Left renal pelvis (tissue), 4 donors: ENCODE results near the gene PSMB7. TPM values are rescaled to one million over a fixed set of nuclear protein-coding genes. Genes with fewer than 3 reads are reported as not detected.

Experiments
- DNase-seq, 4 donors: peaks; one replicate each; pipeline ENCODE4 v3.0.0-alpha.2; 2013; ENCODE audit warnings: low read depth in 4 of 4, low spot score in 3 of 4
- polyA plus RNA-seq, 4 donors: library from polyadenylated mRNA; unstranded; fragments of 120-200 nt; gene quantifications; one replicate each; pipeline ENCODE4 v1.2.1, GENCODE V29; 2013; ENCODE audit not compliant: insufficient read length in 4 of 4

PSMB7 gene
- polyA plus RNA-seq, 4 donors: 185 to 224 (median 209) TPM

DNA sequence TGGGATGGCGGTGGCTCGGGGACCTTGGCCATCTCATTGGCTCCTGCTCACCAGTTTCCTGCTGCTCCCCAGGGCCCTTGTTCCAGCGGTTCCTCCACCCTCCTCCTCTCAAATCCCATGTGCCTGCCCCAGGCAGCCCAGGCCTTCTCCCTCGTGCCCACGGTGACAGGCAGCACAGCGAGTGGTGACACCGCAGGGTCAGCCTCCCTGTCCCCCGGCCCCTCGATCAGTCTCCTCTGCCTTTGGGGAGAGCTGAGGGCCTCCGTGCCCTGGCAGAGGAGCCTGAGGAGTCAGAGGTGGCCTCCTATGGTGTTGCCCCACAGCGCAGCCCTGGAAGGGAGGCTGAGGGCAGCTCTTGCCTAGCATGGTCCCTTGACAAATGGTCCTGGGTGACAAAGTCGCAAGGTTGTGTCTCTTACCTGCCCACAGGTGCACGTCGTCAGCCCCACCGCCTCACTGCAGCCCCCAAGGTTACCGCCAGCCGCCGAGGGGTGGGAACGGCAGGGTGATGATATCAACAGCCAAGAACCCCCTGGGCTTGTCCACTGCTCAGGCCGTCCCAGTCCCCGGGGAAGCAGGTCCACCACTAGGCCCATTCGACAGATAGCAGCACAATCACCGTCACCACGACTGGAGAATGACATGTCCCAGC, 107.7 kb downstream of the PSMB7 start:
- no peak for DNase-seq

DNA sequence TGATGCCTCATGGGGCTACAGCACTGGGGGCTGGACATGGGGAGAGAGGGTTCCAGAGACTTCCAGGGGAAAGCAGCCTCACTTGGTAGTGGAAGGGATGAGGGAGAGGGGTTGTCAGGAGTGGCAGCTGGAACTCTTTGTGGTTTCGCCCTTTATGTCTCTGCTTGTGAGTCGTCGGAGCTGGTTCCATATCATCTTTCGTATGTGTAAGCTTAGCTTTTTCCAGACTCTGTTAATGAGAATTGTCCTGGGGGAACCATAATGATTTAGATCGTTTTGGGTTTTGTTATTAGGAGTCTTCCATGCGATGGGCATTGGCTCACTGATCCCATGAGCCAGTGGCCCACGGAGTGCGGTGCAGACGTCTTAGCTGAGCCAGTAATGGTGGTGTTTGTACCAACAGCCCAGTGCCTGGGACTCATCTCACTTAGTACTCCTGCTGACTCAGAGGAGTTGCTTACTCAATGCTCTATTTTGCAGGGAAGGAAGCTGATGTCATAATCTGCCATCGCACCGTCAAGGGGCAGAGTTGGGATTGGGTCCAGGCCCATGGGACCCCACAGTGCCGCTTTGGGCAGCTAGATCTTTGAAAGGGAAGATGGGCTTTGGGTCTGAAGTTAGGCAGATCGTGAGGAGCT, 109.0 kb downstream of the PSMB7 start:
- DNase-seq: no peak

DNA sequence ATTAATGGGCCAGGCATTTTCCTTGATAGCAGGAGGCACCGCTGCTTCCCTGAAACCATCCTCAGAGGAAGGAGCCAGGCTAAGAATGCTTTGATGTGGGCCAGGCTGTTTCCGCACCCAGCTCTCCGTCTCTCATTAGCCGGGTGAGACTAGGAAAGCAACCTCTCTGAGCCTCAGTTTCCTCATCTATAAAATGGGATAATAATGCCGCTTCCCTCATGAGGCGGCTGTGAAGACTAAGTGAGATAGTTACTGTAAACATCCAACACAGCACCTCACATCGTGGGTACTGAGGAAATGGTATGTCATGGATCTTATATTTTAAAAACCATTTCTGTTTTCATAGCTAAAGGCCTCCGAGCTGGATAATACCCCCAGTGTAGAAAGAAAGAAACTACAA, 111.0 kb downstream of the PSMB7 start:
- no peak for DNase-seq

DNA sequence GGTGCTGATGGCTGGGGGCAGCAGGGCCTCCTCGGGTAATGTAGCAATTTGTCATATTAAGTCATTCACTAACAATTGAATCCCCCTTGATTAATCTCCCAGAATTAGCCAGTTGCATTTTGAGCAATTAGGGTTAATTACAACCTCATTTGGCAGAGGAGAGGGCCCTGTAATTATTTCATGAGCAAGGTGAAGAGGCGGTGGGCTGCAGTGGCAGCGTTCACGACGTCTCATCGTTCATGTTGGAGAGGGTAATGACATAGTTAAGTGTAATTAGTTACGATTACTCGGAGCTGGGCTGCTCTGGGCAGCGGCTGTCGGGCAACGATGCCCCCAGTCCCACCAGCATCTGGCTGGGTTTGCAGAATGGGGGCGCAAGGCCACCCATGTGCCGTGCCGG, 111.5 kb downstream of the PSMB7 start:
- no peak for DNase-seq

Other genes with a start within 250 kb of the PSMB7 start
- 10 to 100 TPM; 26.6 to 65.1 (median 28.6) TPM for gene NEK6, start 157.5 kb downstream of the PSMB7 start, polyA plus RNA-seq
- under 1 TPM in 2 of 4 donors, not detected in 2; 0.11 to 0.23 TPM for gene ADGRD2, start 35.0 kb upstream of the PSMB7 start, polyA plus RNA-seq
- under 1 TPM in 1 of 4 donors, not detected in 3; 0.18 TPM for gene NR5A1, start 92.0 kb upstream of the PSMB7 start, polyA plus RNA-seq